NB4 (cell line): ENCODE results near the gene MEGF11.

ENCODE experiments used
- MAX ChIP-seq: IDR thresholded peaks from 2 replicates; pipeline ENCODE4 v1.6.1; 2011; ENCODE audit warnings: low read depth, low read length
- MYC ChIP-seq: IDR thresholded peaks from 2 replicates; pipeline ENCODE4 v1.6.1; 2011; ENCODE audit warnings: low read depth, low read length
- POLR2A ChIP-seq: IDR thresholded peaks from 2 replicates; pipeline ENCODE4 v1.6.1; 2011; ENCODE audit warnings: mild to moderate bottlenecking; ENCODE audit not compliant: insufficient read length; ENCODE audit errors: extremely low read depth
- TF ChIP-seq, protein P1 (sequence below): IDR thresholded peaks from one replicate; pipeline ENCODE4 v1.5.1; 2012; ENCODE audit warnings: low read depth, low read length

GRCh38 chr15:65901836-65902235, 351.7 kb downstream of the MEGF11 start:
- TF ChIP-seq, protein P1, sequence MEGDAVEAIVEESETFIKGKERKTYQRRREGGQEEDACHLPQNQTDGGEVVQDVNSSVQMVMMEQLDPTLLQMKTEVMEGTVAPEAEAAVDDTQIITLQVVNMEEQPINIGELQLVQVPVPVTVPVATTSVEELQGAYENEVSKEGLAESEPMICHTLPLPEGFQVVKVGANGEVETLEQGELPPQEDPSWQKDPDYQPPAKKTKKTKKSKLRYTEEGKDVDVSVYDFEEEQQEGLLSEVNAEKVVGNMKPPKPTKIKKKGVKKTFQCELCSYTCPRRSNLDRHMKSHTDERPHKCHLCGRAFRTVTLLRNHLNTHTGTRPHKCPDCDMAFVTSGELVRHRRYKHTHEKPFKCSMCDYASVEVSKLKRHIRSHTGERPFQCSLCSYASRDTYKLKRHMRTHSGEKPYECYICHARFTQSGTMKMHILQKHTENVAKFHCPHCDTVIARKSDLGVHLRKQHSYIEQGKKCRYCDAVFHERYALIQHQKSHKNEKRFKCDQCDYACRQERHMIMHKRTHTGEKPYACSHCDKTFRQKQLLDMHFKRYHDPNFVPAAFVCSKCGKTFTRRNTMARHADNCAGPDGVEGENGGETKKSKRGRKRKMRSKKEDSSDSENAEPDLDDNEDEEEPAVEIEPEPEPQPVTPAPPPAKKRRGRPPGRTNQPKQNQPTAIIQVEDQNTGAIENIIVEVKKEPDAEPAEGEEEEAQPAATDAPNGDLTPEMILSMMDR, result no peak
- TF ChIP-seq POLR2A (no peak), MAX (no peak), MYC (no peak)
